HL-60/S4 (cell line): Measurements from ENCODE around the gene INHBA.

Source experiments
- in situ Hi-C: fragments of 300-500 bp; cut with MboI; formaldehyde crosslinking; loops from 2 replicates; pipeline ENCODE4 v1.14.3; 2022; ENCODE audit warnings: low sequenced_read_pairs

Gene INHBA

GRCh38 chr7:41715000-41715399, 12.1 kb upstream of the INHBA start:
- in situ Hi-C loops = loop anchor here (25.0 kb wide), 3 partner anchors 703 to 1478 kb away; no protein-coding TSS in a partner anchor

- in situ Hi-C loops = loop anchor here (25.0 kb wide), 3 partner anchors 699 to 1474 kb away; no protein-coding TSS in a partner anchor
These were observed 8.6 kb upstream of the INHBA start for GRCh38 chr7:41711283-41712064.

- in situ Hi-C loops = loop anchor here (25.0 kb wide), 3 partner anchors 699 to 1474 kb away; no protein-coding TSS in a partner anchor
These were observed 7.9 kb upstream of the INHBA start for GRCh38 chr7:41710838-41711237.

GRCh38 chr7:41709621-41710020, 6.7 kb upstream of the INHBA start:
- in situ Hi-C loops = loop anchor here (25.0 kb wide), 3 partner anchors 697 to 1472 kb away; no protein-coding TSS in a partner anchor

GRCh38 chr7:41708581-41709358, 5.9 kb upstream of the INHBA start:
- in situ Hi-C loops = loop anchor here (25.0 kb wide), 3 partner anchors 696 to 1471 kb away; no protein-coding TSS in a partner anchor

GRCh38 chr7:41706228-41706930, 3.5 kb upstream of the INHBA start:
- in situ Hi-C loops = loop anchor here (25.0 kb wide), 3 partner anchors 694 to 1469 kb away; no protein-coding TSS in a partner anchor

GRCh38 chr7:41705109-41705901, 2.4 kb upstream of the INHBA start:
- in situ Hi-C loops = loop anchor here (25.0 kb wide), 3 partner anchors 693 to 1468 kb away; no protein-coding TSS in a partner anchor

GRCh38 chr7:41701068-41701941, 1.6 kb downstream of the INHBA start:
- in situ Hi-C loops = loop anchor here (25.0 kb wide), 3 partner anchors 689 to 1464 kb away; no protein-coding TSS in a partner anchor

- in situ Hi-C loops = loop anchor here (25.0 kb wide), 3 partner anchors 688 to 1463 kb away; no protein-coding TSS in a partner anchor
These were observed 2.8 kb downstream of the INHBA start for GRCh38 chr7:41700044-41700471.

GRCh38 chr7:41699516-41699915, 3.4 kb downstream of the INHBA start:
- in situ Hi-C loops = no loop called here

GRCh38 chr7:41698726-41699125, 4.2 kb downstream of the INHBA start:
- in situ Hi-C loops = no loop called here

GRCh38 chr7:41698114-41698513, 4.8 kb downstream of the INHBA start:
- in situ Hi-C loops = no loop called here

- in situ Hi-C loops = no loop called here
These were observed 6.5 kb downstream of the INHBA start for GRCh38 chr7:41696323-41696916.

GRCh38 chr7:41695661-41696322, 7.1 kb downstream of the INHBA start:
- in situ Hi-C loops = no loop called here

GRCh38 chr7:41694495-41694894, 8.4 kb downstream of the INHBA start:
- in situ Hi-C loops = no loop called here

- in situ Hi-C loops = no loop called here
These were observed 9.5 kb downstream of the INHBA start for GRCh38 chr7:41693150-41693997.

GRCh38 chr7:41692251-41692650, 10.6 kb downstream of the INHBA start:
- in situ Hi-C loops = no loop called here
